DMS79 (cell line): Measurements from ENCODE around the gene SYNRG.
A peak's percentile ranks its signal among the peaks of the same experiment; 100 is the strongest.

ENCODE experiments used
- DNase-seq: peaks from one replicate; lab custom pipeline; 2025; lab: John Stamatoyannopoulos, UW

SYNRG gene

GRCh38 chr17:37494971-37495370 lies 114.2 kb downstream of the SYNRG start:
- no peak for DNase-seq

GRCh38 chr17:37494401-37494831 lies 114.8 kb downstream of the SYNRG start:
- no peak for DNase-seq

- DNase-seq = no peak
These were observed 115.8 kb downstream of the SYNRG start for GRCh38 chr17:37493249-37494027.

GRCh38 chr17:37492167-37492566 lies 117.1 kb downstream of the SYNRG start:
- DNase-seq = no peak

- DNase-seq = no peak
These were observed 118.3 kb downstream of the SYNRG start for GRCh38 chr17:37490638-37491614.

- DNase-seq = peak; percentile 80
These were observed 119.1 kb downstream of the SYNRG start for GRCh38 chr17:37490022-37490587.

GRCh38 chr17:37489197-37490001 lies 119.8 kb downstream of the SYNRG start, which contains the start of gene DUSP14:
TSS of gene DUSP14 (plus strand) at chr17:37489891. CDS start at chr17:37512273, 22,382 bp downstream.
- DNase-seq = peak; percentile 63

GRCh38 chr17:37488607-37489196 lies 120.5 kb downstream of the SYNRG start:
- DNase-seq = peak; percentile 90

GRCh38 chr17:37488009-37488604 lies 121.1 kb downstream of the SYNRG start:
- DNase-seq = peak; percentile 87

GRCh38 chr17:37485938-37486570 lies 123.2 kb downstream of the SYNRG start:
- DNase-seq = no peak

- no peak for DNase-seq
These were observed 125.7 kb downstream of the SYNRG start for GRCh38 chr17:37483311-37484039.

- DNase-seq = no peak
These were observed 128.1 kb downstream of the SYNRG start for GRCh38 chr17:37481001-37481665.

- DNase-seq = no peak
These were observed 128.8 kb downstream of the SYNRG start for GRCh38 chr17:37480427-37480826.

- DNase-seq = no peak
These were observed 130.2 kb downstream of the SYNRG start for GRCh38 chr17:37479025-37479424.

GRCh38 chr17:37478187-37478586 lies 131.0 kb downstream of the SYNRG start:
- DNase-seq = no peak

- no peak for DNase-seq
These were observed 132.6 kb downstream of the SYNRG start for GRCh38 chr17:37476431-37477120.

GRCh38 chr17:37475731-37476420 lies 133.3 kb downstream of the SYNRG start:
- DNase-seq = no peak

- DNase-seq = no peak
These were observed 139.0 kb downstream of the SYNRG start for GRCh38 chr17:37470181-37470580.
